CMK (cell line): ENCODE measurements around the gene THAP7.
A peak's percentile ranks its signal among the peaks of the same experiment; 100 is the strongest.

ENCODE experiments used
- DNase-seq: peaks from one replicate; pipeline ENCODE4 v3.0.0-alpha.2; 2010; ENCODE audit warnings: low read depth

The THAP7 gene

GRCh38 chr22:21031545-21032036, 29.7 kb upstream of the THAP7 start:
- no peak for DNase-seq

GRCh38 chr22:21030621-21031544, 29.0 kb upstream of the THAP7 start:
- no peak for DNase-seq

DNA sequence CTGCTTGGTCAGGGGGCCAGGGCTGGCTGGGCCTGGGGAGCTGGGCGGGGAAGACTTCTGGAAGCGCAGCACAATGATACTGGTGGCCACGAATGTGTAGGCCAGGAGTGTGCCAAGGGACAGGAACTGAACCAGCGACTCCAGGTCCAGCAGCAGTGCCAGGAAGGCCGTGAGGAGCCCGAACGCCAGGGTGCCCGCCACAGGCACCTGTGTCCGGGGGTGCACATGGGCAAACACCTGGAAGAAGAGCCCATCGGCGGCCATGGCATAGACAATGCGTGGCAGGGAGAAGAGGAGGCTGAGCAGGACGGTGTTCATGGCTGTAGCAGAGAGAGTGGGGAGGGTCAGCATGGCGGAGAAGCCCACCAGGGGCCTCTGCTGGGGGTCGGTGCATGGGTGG, 28.1 kb upstream of the THAP7 start:
- no peak for DNase-seq

DNA sequence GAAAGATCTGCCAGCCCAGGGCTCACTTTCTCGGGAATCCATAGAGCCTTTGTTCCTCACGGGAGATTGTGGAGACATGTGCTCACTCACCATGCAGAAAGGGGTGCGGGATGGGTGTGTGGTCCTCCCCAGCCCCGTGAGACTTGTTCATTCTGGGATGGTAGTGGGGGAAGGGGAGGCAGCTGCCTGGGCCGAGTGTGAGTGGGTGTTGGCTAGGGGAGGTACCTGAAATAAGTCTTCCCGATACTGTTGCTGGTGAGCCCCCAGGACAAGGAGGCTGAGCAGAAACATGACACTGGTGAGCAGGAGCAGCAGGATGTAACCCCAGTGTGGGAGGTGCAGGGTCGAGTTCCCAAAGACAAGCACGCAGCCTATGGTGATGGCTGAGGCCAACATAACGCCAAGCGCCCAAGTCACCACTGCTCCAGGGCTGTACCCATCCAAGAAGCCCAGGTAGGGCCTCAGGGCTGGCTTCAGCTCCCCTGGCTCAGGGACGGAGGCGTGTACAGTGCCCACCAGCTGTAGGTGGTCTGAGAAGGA, 27.6 kb upstream of the THAP7 start:
- DNase-seq: no peak

DNA sequence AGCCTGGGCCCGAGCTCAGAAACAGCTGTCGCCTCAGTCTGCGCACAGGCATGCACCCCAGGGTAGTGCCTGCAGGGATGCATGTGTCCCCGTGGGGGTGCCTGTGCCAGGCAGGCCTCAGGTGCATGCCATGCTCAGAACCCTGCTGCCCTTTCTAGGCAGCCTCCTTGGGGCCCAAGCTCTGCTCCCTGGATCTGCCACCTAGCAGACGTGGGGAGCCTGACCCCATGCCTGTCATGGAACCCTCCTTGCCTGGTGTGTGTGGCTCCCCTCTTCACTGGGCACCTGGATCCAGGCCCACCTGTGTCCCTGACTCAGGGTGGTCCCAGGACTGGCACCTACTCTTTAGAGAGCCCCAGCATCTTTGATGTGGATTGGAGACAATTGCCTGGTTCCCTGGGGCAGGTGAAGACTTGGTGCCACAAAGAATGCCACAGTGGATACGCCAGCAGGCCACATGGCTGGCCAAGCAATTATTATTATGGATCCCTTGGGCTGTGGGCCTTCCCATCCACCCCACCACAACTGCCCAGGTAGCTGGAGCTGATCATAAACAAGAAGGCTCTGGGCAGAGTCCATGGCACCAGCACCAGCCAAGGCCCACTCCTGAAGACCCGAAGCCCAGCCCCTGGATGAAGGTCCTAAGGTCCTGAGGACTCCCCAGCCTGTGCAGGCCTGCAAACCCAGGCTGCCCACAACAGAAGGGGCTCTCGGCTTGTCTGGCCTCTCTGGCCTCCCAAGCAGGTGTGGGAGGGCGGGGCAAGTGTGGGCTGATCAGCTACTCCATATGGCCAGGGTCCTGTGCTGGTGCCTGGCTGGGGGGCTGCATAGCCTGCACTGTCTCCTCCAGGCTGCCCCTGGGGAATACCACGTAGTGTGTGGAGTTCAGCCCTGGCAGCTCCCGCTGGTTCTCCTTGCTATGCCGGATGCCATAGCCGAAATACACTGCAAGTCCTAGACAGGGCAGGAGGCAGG, 26.6 kb upstream of the THAP7 start:
- DNase-seq: no peak

- no peak for DNase-seq
These were observed 25.1 kb upstream of the THAP7 start for GRCh38 chr22:21026783-21027692.

DNA sequence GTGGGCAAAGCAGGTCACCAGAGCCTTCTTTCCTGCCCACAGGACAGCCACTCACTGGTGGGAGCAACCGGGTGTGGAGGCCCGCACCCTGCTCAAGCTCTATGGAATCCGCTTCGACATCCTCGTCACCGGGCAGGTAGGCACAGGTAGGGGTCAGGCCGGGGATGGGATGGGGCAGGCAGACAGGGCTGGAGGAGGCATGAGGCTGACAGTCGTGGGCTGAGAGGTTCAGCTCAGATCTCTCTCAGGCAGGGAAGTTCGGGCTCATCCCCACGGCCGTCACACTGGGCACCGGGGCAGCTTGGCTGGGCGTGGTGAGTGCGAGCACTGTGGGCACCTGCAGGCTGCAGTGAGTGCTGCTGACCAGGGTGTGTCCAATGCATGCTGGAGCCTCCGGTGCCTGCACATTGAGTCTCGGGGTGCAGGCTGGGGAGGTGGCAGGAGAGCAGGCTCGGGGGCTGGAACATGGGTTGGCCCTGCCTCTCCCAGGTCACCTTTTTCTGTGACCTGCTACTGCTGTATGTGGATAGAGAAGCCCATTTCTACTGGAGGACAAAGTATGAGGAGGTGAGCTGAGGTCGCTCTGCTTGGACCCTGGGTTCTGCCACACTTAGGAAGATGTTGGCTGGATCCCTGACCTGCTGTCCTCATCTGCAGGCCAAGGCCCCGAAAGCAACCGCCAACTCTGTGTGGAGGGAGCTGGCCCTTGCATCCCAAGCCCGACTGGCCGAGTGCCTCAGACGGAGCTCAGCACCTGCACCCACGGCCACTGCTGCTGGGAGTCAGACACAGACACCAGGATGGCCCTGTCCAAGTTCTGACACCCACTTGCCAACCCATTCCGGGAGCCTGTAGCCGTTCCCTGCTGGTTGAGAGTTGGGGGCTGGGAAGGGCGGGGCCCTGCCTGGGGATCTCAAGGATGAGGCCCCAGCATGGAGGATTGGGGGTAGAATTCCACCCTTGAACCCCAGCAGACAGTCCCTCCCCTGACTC, 24.1 kb upstream of the THAP7 start:
- no peak for DNase-seq

- DNase-seq: no peak
These were observed 23.3 kb upstream of the THAP7 start for GRCh38 chr22:21025266-21025665.

DNA sequence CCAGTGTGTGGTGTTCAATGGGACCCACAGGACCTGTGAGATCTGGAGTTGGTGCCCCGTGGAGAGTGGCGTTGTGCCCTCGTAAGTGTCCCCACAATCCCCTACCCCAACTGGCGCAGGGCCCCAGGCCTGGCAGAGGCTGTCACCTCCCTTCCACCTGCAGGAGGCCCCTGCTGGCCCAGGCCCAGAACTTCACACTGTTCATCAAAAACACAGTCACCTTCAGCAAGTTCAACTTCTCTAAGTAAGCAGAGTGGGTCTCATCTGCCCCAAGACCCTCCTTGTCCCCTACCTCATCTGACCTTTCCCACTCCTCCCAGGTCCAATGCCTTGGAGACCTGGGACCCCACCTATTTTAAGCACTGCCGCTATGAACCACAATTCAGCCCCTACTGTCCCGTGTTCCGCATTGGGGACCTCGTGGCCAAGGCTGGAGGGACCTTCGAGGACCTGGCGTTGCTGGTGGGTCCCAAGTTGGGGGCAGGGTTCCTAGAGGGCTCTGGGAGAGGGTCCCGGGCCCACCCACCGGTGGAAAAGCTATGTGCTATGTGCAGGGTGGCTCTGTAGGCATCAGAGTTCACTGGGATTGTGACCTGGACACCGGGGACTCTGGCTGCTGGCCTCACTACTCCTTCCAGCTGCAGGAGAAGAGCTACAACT, 21.2 kb upstream of the THAP7 start:
- no peak for DNase-seq

GRCh38 chr22:21022507-21022906, 20.6 kb upstream of the THAP7 start:
- no peak for DNase-seq

DNA sequence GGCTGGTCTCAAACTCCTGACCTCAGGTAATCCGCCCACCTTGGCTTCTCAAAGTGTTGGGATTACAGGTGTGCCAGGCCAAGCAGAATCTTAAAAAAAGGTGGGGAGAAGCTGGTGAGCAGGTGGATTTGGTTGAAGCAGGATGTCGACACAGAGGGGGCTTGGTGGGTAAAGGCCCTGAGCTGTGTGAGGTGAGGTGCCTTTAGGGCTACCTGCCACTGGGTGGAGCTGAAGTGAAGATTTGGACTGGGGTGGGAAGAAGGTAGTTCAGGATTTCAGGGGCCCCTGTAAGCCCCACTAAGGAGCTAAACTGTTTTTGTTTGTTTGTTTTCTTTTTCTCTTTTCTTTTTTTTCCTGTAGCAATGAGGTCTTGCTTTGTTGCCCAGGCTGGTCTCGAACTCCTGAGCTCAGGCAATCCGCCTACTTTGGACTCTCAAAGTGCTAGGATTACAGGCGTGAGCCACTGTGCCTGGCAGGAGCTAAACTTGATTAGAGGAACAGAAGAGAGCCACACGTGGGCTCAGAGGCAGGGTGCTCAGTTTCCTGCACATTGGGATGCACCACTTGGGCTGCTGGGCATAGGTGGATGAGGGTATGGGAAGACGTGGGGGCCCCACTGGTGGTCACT, 19.0 kb upstream of the THAP7 start:
- DNase-seq: no peak

DNA sequence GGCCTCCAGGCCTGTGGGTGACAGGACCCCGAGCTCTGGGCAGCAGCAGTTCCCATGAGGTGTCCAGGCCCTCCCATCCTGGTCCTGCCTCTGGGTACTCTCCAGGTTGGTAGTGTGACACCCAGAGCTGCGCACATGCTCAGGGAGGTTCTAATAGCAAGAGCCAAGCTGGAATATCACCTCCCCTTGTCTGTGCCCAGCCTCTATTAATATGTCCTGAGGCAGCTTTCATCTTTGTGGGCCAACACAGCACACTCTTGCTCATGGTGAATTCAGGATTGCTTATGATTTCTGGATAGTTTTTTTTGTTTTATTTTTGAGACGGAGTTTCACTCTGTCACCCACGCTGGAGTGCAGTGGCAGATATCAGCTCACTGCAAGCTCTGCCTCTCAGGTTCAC, 16.4 kb upstream of the THAP7 start:
- no peak for DNase-seq

DNA sequence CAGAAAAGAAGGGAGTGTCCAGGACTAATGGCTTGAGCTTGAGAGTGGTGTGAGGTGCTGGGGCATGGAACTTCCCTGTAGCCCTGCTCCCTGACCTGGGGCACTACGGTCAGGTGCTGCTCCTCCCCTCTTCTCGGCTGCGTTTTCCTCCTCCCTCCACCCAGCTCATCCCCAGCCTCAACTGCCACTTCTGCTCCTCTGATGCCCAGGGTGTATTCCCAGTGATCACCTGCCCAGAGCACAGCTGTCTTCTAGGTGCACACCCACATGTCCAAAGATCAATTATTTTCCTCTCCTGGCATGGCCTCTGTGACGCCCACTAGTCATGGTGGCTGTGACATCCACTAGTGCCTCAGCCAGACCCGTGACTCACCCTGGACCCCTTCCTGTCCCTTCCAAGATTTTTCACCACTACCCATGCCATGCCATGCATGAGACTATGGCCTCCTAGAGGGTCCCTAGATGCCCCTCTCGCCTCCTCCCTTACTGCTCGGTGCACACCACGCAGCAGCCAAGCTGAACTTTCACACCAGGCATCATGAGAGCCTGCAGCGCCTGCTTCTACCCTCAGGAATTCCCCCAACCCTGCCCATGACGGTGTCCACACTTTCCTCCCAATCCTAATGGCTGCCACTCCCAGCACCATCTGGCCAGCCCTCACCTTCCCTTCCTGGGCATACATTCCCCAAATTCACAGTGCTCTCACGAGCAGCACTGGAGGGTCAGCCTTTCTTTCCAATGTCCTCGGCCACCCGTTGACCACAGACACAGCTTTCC, 14.9 kb upstream of the THAP7 start:
- DNase-seq: no peak

DNA sequence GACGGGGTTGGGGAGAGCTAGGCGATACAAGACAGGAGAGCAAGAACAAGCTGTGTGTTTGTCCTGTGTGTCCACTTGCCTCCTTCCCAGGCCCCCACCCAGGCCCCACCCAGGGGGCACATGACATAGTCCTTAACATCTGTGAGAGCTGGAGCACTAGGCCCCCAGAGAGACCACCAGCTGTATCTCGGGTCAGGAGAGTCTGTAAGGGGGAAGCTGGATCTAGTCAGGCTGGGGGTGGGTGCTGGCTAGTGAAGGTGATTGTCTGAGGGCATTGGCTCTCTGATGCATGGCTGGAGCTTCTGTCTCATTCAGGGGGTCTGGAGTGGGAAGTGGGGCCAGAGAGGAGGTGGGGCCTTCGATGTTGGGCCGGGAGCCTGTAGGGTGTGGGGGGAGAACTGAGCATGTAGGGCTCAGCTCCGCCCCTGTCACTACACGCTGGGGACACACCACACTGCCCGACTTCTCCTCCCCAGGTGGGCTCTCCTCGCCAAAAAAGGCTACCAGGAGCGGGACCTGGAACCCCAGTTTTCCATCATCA, 13.6 kb upstream of the THAP7 start:
- DNase-seq: no peak

GRCh38 chr22:21014726-21015465, 13.0 kb upstream of the THAP7 start, which contains the start of gene P2RX6:
TSS of gene P2RX6 (plus strand) at chr22:21015165. CDS start at chr22:21015175, 10 bp downstream.
- DNase-seq: peak; percentile 79

GRCh38 chr22:21014202-21014725, 12.3 kb upstream of the THAP7 start:
- peak; percentile 88 for DNase-seq
